SK-N-MC (cell line): ENCODE results near the gene RALGAPB.

Experiments
- EZH2 ChIP-seq: fragments of 200-600 bp; sonication (generic); IDR thresholded peaks from one replicate; pipeline ENCODE4 v1.6.1; 2017; ENCODE audit warnings: antibody characterized with exemption
- FOXP2 ChIP-seq: optimal IDR thresholded peaks from 2 replicates; pipeline ENCODE3; 2011; ENCODE audit warnings: mild to moderate bottlenecking, moderate library complexity; ENCODE audit not compliant: insufficient read depth; ENCODE audit errors: extremely low read length, control extremely low read depth
- POLR2AphosphoS5 ChIP-seq: IDR thresholded peaks from 2 replicates; pipeline ENCODE4 v1.6.1; 2012; ENCODE audit warnings: mild to moderate bottlenecking, low read depth, low read length, borderline replicate concordance

GRCh38 chr20:38555395-38555794 is 82.8 kb downstream of the RALGAPB start:
- TF ChIP-seq EZH2: no peak
- TF ChIP-seq FOXP2: no peak
- no peak for TF ChIP-seq POLR2AphosphoS5
